K562 (cell line): ENCODE results near the gene PAFAH1B2.
A peak's percentile ranks its signal among the peaks of the same experiment; 100 is the strongest.

Experiments
- ATF7 ChIP-seq: fragments of 450-650 bp; IDR thresholded peaks from 2 replicates; pipeline ENCODE4 v1.7.1; 2014; ENCODE audit warnings: mild to moderate bottlenecking, moderate library complexity
- CBX5 ChIP-seq: IDR thresholded peaks from 2 replicates; pipeline ENCODE4 v1.6.1; 2014; ENCODE audit warnings: low read depth, borderline replicate concordance
- CTCF ChIP-seq, 3 experiments: IDR thresholded peaks in 2 of 3; conservative IDR thresholded peaks in 1 of 3; 2 replicates each; pipeline ENCODE4 v1.5.1; 2011 to 2012; ENCODE audit warnings: low read length in 3 of 3, mild to moderate bottlenecking in 3 of 3, control low read depth in 2 of 3, improper control_type of control experiment in 1 of 3, inconsistent platforms in 1 of 3, low read depth in 1 of 3, mixed read lengths in 1 of 3, moderate library complexity in 1 of 3; ENCODE audit not compliant: insufficient read depth in 2 of 3
- CUX1 ChIP-seq: fragments of 200-800 bp; sonication (Bioruptor generic); IDR thresholded peaks from 2 replicates; pipeline ENCODE4 v1.6.1; 2016; ENCODE audit warnings: missing genetic modification characterization, missing compliant biosample characterization
- EZH2 ChIP-seq: IDR thresholded peaks from 2 replicates; pipeline ENCODE4 v1.6.1; 2012; ENCODE audit warnings: low read depth, mild to moderate bottlenecking, inconsistent platforms, low read length, borderline replicate concordance
- FOXJ3 ChIP-seq: sonication (generic); formaldehyde crosslinking; IDR thresholded peaks from 2 replicates; pipeline ENCODE4 v1.4.0; 2020; ENCODE audit warnings: mild to moderate bottlenecking, missing genetic modification reagents
- GATA2 ChIP-seq: sonication (generic); formaldehyde crosslinking; IDR thresholded peaks from 2 replicates; pipeline ENCODE4 v1.4.0; 2020; ENCODE audit warnings: mild to moderate bottlenecking, missing genetic modification reagents
- ZNF511 ChIP-seq: sonication (generic); formaldehyde crosslinking; IDR thresholded peaks from 2 replicates; pipeline ENCODE4 v1.8.0; 2022; ENCODE audit warnings: mild to moderate bottlenecking, missing genetic modification reagents
- TF ChIP-seq, protein P1 (sequence below): sonication (generic); formaldehyde crosslinking; IDR thresholded peaks from 2 replicates; pipeline ENCODE4 v1.8.1; 2023; ENCODE audit warnings: mild to moderate bottlenecking, missing genetic modification reagents

DNA sequence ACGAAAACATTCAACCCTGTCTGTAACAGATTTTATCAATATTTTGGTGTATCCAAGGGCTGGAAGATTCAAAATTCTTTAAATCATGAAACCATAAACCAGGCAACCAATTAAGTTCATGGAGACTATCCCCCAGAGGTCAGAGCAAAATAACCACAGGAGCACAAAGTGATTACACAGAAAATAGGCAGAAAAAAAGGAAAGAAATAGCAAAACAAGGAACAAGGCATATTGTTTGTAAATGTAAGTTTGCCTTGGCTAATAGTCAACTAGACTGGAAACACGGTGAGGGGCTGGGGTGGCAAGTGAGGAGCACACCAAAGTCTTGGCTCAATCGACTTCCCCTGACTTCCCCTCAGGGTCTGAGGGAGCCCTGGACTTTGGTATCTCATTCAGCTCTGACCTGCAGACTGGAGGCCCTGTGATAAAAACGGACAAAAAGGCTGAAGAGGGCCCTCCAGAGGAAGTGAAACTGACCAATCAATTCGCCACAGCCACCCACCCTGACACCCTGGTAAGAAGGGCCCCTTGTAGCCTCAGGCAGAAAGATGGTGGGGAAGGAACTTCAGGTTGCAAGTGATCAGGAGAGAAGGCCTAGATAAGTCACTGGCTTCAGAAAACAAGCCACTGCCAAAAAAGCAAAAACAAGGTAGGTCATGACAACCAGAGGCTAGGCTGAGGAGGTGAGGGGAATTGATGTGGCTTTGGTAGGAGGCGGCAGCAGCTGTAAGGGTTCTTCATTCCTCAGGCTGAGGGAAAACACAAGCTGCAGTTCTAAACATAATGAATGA, 47.7 kb upstream of the PAFAH1B2 start:
- TF ChIP-seq FOXJ3, result no peak
- no peak for TF ChIP-seq CUX1 (CRISPR knock-in tag)
- TF ChIP-seq EZH2, result no peak
- TF ChIP-seq CBX5, result no peak
- TF ChIP-seq CTCF (IDR thresholded peaks at IDR 0.05 in 2 of 3, conservative IDR thresholded peaks at IDR 0.05 in 1 of 3; ENCODE audit: insufficient read depth in 2 of 3, low read depth in 1 of 3, low read length in 3 of 3), result peak; percentile 26 to 50 (median 30); a peak in 4 of 6 replicates
- TF ChIP-seq, protein P1, sequence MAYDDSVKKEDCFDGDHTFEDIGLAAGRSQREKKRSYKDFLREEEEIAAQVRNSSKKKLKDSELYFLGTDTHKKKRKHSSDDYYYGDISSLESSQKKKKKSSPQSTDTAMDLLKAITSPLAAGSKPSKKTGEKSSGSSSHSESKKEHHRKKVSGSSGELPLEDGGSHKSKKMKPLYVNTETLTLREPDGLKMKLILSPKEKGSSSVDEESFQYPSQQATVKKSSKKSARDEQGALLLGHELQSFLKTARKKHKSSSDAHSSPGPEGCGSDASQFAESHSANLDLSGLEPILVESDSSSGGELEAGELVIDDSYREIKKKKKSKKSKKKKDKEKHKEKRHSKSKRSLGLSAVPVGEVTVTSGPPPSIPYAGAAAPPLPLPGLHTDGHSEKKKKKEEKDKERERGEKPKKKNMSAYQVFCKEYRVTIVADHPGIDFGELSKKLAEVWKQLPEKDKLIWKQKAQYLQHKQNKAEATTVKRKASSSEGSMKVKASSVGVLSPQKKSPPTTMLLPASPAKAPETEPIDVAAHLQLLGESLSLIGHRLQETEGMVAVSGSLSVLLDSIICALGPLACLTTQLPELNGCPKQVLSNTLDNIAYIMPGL (CRISPR knock-in tag), result no peak
- no peak for TF ChIP-seq ZNF511
- TF ChIP-seq GATA2 (CRISPR knock-in tag), result no peak
- no peak for TF ChIP-seq ATF7
